SH-SY5Y (cell line): ENCODE data around the gene ROBO1.

Experiments
- GATA2 ChIP-seq: IDR thresholded peaks from 2 replicates; pipeline ENCODE4 v1.6.1; 2011; ENCODE audit warnings: mild to moderate bottlenecking, low read depth, low read length
- GATA3 ChIP-seq: IDR thresholded peaks from 2 replicates; pipeline ENCODE4 v1.6.1; 2011; ENCODE audit warnings: low read depth, mild to moderate bottlenecking, low read length, moderate library complexity

DNA sequence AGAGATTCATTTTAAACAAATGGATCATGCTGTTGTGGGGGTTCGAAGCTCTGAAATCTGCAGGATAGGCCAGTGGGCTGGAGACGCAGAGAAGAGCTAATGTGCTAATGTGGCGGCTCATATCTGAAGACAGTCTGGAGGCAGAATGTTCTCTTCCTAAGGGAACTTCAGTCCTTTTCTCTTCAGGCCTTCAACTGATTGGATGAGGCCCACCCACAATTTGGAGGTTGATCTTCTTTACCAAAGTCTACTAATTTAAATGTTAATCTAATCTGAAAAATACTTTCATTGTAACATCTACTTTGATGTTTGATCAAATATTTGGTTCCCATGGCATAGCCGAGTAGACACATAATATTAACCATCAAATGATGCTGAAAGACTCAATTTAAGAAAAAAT, 940.2 kb downstream of the ROBO1 start:
- TF ChIP-seq GATA3, result no peak
- no peak for TF ChIP-seq GATA2
